ENCODE data around the gene PI4KA.
"Not testable (repeated sequence)": the region's sequence is repeated elsewhere in the genome, so short reads cannot be mapped to it uniquely, and the experiment has no call there.

Gene PI4KA

DNA sequence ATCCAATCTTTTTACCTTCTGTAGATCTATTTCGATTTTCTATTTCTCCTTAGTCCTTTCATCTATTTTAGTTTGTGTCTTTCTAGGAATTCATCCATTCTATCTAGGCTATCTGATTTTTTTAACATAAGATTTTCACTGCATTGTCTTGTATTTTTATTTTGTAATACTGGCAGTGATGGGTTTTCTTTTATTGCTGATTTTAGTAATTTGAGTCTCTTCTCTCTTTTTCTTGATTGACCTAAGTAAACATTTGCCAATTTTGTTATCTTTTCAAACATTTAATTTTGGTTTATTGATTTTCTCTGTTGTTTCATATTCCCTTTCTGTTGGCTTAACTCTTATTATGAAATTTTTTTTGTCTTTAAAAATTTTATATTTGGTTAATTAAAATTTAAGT is 192.1 kb downstream of the PI4KA start:
- Histone ChIP-seq H3K27me3 (replicated peaks) (peaks cover 16% of the 10 kb centered on the region), H3K36me3 (replicated peaks) (no peaks in the 10 kb centered on the region), H3K4me3 (ENCODE audit: low read depth, low read length) (no peak overlapping the region), H3K27ac (no peak overlapping the region)
- TF ChIP-seq, protein P1, sequence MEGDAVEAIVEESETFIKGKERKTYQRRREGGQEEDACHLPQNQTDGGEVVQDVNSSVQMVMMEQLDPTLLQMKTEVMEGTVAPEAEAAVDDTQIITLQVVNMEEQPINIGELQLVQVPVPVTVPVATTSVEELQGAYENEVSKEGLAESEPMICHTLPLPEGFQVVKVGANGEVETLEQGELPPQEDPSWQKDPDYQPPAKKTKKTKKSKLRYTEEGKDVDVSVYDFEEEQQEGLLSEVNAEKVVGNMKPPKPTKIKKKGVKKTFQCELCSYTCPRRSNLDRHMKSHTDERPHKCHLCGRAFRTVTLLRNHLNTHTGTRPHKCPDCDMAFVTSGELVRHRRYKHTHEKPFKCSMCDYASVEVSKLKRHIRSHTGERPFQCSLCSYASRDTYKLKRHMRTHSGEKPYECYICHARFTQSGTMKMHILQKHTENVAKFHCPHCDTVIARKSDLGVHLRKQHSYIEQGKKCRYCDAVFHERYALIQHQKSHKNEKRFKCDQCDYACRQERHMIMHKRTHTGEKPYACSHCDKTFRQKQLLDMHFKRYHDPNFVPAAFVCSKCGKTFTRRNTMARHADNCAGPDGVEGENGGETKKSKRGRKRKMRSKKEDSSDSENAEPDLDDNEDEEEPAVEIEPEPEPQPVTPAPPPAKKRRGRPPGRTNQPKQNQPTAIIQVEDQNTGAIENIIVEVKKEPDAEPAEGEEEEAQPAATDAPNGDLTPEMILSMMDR (IDR thresholded peaks at IDR 0.05; ENCODE audit: low read depth, low read length, missing control alignments), result no peak
- in situ Hi-C loops (cut with HindIII; ENCODE audit: low pct_ligation_motif_present, low sequenced_read_pairs), result no loop called here
- DNase-seq, result no peak

GRCh38 chr22:20664594-20664959 is 194.0 kb downstream of the PI4KA start:
- TF ChIP-seq, protein P1 (IDR thresholded peaks at IDR 0.05; ENCODE audit: low read depth, low read length, missing control alignments), result no peak
- Histone ChIP-seq H3K27ac (no peak overlapping the region), H3K36me3 (replicated peaks) (no peaks in the 10 kb centered on the region), H3K4me3 (ENCODE audit: low read depth, low read length) (no peak overlapping the region), H3K27me3 (replicated peaks) (peaks cover 13% of the 10 kb centered on the region)
- no peak for DNase-seq
- in situ Hi-C loops (cut with HindIII; ENCODE audit: low pct_ligation_motif_present, low sequenced_read_pairs), result no loop called here

DNA sequence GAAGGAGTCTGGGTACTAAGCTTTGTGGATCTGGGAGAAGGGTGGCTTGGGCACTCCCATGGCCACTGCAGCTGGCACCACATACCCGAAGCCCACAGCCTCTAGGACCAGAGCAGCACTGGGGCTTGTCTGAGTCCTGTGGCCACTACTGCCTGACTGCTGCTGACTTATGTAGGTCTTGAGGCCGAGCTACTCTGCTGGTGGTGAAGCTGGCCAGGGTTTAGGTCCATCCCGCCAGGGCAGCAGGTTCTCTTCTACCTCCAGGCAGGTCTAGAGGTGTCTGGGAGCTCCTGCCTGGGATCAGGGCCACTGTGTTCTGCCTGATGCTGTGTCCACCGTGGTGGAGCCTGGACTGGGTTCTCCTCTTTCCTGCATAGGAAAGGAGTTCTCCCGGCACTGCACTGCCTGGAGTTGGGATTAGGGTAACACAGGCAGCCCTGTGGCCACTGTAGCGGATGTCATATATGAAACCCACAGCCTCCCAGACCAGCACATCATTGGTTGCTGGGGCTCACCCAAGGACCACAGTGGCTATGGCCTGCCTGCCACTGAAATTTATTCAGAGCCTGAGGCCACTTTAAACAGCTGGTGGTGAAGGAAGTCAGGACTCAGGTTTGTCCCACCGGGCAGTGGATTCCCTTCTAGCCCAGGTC is 194.5 kb downstream of the PI4KA start:
- H3K27ac ChIP-seq, result no peak overlapping the region
- no peak overlapping the region for H3K4me3 ChIP-seq (ENCODE audit: low read depth, low read length)
- in situ Hi-C loops (cut with HindIII; ENCODE audit: low pct_ligation_motif_present, low sequenced_read_pairs), result no loop called here
- no peak for DNase-seq
- H3K27me3 ChIP-seq (replicated peaks), result peaks cover 15% of the 10 kb centered on the region
- TF ChIP-seq, protein P1 (IDR thresholded peaks at IDR 0.05; ENCODE audit: low read depth, low read length, missing control alignments), result no peak
- no peaks in the 10 kb centered on the region for H3K36me3 ChIP-seq (replicated peaks)

DNA sequence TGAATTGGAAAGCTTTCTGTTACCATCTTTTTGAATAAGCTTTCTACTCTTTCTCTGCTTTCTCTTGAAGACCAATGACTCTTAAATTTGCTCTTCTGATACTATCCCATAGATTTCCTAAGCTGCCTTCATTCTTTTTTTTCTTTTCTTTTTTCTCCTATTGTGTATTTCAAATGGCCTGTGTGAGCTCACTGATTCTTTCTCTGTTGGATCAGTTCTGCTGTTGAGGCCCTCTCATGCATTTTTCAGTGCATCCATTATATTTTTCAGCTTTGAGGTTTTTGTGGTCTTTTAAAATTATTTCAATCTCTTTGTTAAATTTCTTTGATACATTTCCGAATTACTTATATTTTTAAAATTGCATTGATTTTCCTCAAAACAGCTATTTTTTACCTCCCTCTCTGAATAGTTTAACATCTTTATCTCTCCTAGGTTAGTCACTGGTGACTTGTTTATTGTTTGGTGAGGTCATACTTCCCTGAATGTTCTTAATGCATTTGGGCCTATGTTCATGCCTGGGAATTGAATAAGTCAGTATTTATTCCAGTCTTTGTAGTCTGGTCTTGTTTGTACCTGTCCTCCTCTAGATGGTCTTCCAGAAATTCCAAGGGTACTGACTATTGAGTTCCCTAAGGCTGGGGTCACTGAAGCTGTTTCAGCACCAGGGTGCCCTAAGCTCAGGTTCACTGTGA is 195.3 kb downstream of the PI4KA start:
- H3K4me3 ChIP-seq (ENCODE audit: low read depth, low read length), result no peak overlapping the region
- DNase-seq, result no peak
- TF ChIP-seq, protein P1 (IDR thresholded peaks at IDR 0.05; ENCODE audit: low read depth, low read length, missing control alignments), result no peak
- no peak overlapping the region for H3K27ac ChIP-seq
- H3K27me3 ChIP-seq (replicated peaks), result peaks cover 23% of the 10 kb centered on the region
- in situ Hi-C loops (cut with HindIII; ENCODE audit: low pct_ligation_motif_present, low sequenced_read_pairs), result no loop called here
- H3K36me3 ChIP-seq (replicated peaks), result no peaks in the 10 kb centered on the region

DNA sequence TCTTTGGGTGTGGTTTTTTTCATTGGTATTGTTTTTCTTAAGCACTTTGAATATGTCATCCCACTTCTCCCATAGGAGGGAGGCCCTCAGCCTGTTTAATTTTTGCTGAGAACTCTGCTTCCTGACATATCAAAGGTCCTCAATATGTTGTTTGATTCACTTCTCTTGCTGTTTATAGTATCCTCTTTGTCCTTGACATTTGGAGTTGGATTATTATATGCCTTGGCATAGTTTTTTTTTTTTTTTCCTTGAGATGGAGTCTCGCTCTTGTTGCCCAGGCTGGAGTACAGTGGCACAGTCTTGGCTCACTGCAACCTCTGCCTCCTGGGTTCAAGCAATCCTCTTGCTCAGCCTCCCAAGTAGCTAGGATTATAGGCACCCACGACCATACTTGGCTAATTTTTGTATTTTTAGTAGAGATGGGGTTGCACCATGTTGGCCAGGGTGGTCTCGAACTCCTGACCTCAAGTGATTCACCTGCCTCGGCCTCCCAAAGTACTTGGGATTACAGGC is 196.0 kb downstream of the PI4KA start:
- H3K36me3 ChIP-seq (replicated peaks); DNase-seq; H3K4me3 ChIP-seq (ENCODE audit: low read depth, low read length); H3K27ac ChIP-seq; in situ Hi-C loops (cut with HindIII; ENCODE audit: low pct_ligation_motif_present, low sequenced_read_pairs): not testable (repeated sequence)
- H3K27me3 ChIP-seq (replicated peaks), result peaks cover 25% of the 10 kb centered on the region

DNA sequence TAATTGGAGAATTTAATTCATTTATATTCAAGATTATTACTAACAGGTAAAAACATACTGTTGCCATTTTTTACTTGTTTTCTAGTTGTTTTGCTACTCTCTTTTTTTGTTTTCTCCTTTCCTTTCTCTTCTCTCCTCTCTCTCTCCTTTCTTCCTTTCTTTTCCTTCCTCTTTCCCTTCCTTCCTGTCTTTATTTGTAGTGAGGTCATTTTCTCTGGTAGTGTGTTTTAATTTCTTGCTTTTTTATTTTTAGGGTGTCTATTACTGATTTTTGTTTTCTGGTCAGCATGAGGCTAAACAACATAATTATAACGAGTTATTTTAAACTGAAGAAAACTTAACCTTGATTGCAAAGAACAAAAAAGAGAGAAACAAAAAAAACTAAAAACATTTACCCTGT is 197.1 kb downstream of the PI4KA start:
- TF ChIP-seq, protein P1 (IDR thresholded peaks at IDR 0.05; ENCODE audit: low read depth, low read length, missing control alignments), result no peak
- Histone ChIP-seq H3K36me3 (replicated peaks) (no peaks in the 10 kb centered on the region), H3K27me3 (replicated peaks) (peaks cover 28% of the 10 kb centered on the region), H3K27ac (no peak overlapping the region), H3K4me3 (ENCODE audit: low read depth, low read length) (no peak overlapping the region)
- in situ Hi-C loops (cut with HindIII; ENCODE audit: low pct_ligation_motif_present, low sequenced_read_pairs), result no loop called here
- DNase-seq, result no peak
